ENCODE measurements around the gene WRAP73.

The WRAP73 gene

GRCh38 chr1:3669421-3669821 is 19.5 kb upstream of the WRAP73 start:
- no peak for DNase-seq (ENCODE audit: low read depth in 2 of 3, low spot score in 2 of 3)

DNA sequence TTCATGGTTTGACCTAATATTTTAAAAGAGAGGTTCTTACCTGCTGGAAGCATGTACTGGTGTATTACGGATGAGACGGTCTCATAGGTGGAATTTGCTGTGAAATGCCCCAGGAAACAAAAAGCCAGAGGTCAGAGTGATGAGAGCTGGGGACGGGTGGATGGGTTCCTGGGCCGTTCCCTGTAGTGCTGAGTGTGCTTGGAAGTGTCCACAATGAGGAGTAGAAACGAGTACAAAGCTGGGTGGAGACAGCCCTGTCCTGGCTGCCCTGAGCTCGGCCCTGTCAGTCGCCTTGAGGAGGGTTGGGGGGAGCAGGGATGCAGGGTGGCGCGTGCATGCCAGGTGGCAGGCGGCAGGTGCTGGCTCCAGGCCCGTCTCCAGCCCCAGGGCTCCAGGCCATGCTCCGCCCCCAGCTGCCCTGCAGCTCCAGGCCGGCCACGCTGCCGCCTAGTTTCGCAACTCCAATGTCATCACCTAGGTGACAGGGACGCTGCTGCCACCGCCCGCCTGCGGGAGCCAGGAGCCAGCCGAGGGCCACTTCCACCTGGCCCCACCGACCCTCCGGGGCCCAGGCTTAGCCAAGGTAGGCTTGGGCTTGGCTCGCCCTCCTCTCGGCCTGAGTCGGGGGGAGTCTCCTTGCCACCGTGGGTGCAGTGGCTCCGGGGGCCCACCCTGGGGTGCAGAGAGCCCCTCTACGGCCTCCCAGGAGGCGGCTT is 18.8 kb upstream of the WRAP73 start:
- DNase-seq (ENCODE audit: low read depth in 2 of 3, low spot score in 2 of 3), result no peak

GRCh38 chr1:3668148-3668547 is 18.2 kb upstream of the WRAP73 start:
- no peak for DNase-seq (ENCODE audit: low read depth in 2 of 3, low spot score in 2 of 3)

DNA sequence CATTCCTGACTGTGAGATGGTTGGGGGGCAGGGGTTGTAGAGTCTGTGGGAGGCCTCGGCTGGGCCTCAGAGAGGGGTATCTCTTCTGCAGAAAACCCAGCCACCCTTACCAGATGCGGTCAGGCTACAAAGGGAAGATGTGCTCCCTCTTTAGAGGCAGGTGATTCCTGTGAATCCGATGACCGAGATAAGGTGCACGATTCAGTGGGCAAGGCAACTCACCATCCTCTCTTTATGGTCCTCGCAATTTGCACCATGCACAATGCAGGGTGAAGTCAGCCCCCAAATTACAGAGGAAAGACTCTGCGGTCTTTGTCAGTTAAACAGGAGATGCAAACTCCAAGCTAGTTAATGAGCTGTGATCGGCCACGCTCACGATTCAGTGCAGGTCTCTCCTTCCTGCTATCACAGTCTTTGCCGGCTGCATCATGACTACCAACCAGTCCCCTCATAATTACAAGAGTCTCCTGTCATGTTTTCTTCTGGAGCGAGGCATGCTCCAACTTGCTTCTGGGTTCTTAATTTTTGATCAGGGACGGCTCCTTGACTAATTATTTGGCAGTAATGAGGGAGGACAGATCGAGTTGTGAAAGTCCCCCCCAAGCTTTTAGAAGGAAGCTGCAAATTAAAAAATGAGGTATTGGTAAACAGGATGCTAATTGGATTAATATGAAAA is 14.9 kb upstream of the WRAP73 start:
- no peak for DNase-seq (ENCODE audit: low read depth in 2 of 3, low spot score in 2 of 3)

DNA sequence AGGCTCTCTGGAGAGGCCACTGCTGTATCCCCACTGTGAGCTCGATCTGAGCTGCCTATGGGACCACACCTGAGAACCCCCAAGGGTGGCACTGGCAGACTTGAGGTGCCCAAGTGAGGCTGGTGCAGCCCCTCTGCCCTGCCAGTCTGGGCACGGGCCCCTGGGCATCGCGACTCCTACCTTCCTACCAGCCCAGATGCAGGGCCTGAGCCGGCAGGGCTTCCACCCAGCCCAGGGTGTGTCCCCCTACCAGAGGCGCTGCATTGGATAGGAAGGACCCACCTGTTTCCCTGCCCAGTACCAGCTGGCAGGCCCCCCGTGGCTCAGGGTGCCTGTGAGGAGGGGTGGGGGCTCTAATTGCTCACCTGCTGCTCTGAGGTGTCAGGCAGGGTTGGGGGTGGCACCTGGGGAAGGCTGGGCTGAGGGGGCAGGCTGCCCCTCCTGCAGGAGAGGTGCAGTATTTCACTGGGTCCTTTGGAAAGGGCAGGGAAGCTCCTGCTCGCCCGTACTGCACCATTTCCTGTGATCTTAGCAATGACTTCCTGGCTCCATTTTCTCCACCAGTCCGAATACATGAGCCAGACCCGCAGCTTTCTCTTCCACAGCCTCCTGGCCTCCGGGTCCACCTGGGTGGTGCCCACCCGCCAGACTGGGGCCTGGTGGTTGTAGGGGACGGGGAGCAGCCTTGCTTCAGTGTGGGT is 14.2 kb upstream of the WRAP73 start:
- DNase-seq (ENCODE audit: low read depth in 2 of 3, low spot score in 2 of 3), result no peak

DNA sequence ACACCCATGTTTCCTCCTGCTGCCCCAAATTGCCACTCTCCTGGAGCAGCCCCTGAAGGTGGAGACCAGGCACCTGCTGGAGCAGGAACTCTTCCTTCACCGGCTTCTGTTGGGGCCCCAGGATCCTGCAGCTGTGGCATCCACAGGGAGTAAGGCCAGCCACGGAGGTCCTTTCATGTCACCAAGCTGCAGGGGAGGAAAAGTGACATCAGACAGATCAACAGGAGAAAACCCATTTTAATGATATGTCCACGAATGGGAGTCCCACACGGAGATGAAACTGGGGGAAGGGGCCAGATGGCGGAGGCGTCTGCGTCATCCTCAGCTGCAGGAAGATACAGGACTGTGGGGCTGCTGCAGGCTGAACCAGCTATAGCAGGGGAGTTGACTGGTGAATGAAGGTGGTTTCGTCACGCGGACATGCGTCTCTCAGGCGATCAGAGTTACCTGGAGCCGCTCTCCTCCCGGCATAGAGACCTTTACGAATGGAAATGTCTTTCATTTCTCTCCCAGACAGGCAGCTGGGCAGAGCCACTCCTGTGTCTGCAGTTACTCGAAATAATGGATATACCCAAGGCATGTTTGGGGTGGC is 12.3 kb upstream of the WRAP73 start:
- no peak for DNase-seq (ENCODE audit: low read depth in 2 of 3, low spot score in 2 of 3)

DNA sequence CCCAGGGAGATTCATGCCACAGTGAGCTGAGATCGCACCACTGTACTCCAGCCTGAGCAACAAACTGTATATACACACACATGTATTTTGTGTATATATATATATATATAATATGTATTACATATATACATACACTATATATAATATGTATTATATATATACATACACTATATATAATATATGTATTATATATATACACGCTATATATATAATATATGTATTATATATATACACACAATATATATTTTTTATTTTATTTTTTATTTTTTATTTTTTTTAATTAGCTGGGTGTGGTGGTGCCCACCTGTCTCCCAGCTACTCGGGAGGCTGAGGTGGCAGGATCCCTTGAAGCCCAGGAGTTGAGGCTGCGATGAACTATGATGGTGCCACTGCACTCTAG is 11.7 kb upstream of the WRAP73 start:
- DNase-seq (ENCODE audit: low read depth in 2 of 3, low spot score in 2 of 3), result no peak

DNA sequence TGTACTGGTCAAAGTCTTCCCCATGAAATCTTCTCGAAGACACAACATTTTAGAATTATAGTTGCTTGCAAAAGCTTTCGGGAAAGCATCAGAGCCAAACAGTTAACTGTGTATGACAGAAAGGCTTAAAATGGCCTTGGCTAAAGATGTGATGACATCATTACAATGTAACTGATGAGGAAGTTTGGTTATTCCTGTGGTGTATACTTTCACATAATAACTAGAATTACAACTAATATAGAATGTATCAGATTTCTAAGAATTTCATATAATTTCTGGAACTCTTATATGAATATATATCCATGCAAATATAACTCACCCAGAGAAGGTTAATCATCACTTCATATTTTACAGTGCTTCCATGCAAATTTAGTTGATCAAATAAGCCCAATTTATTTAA is 10.8 kb upstream of the WRAP73 start:
- DNase-seq (ENCODE audit: low read depth in 2 of 3, low spot score in 2 of 3), result no peak

- DNase-seq (ENCODE audit: low read depth in 2 of 3, low spot score in 2 of 3), result no peak
Observed at GRCh38 chr1:3659093-3659492, 9.2 kb upstream of the WRAP73 start.

DNA sequence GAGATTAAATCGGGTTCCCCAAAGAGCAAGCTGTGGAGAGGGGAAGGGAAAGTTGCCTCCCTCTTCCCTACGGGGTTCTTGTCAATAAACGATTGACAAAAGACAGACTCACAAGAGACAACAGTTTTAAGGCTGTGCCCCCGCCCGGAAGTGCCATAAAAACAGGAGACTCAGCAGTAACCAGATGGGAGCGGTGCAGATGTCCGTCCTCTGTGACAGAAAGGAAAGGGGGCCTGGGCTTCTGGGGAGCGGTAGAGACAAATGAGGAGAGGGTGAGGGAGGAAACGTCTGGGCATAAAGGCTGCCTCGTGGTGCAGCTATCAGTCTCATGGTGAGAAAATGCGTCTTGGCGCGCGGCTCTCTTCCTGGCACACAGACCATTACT is 8.3 kb upstream of the WRAP73 start:
- no peak for DNase-seq (ENCODE audit: low read depth in 2 of 3, low spot score in 2 of 3)

DNA sequence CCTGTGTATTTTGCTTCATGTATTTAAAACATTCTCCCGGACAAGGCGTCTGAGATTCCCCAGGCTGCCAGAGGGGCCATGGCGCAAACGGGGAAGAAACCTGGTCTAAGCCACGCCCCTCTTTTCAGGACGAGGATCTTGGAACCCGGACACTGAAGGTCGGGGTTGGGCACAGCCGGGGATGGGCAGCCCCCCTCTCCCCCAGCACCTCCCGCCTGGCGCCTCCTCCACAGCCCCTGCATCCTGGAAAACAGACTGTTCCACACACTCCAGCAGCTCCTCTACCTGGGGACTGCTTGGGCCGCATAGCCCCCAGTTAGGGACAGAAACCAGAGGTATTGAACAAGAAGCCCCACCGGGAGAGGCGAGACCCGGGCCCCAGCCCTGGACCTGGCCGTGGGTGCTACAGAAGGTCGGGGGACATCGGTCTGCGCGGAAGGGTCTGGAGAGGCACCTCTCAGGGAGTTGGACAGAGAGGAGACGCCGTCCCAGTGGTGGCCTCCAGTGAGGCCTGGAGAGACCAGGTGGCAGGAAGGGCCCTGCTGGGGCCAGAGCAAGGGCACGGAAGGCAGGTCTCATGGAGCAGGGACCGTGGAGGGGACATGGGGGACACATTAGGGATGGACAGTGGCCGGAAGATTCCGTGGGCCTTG is 7.8 kb upstream of the WRAP73 start:
- no peak for DNase-seq (ENCODE audit: low read depth in 2 of 3, low spot score in 2 of 3)

- no peak for DNase-seq (ENCODE audit: low read depth in 2 of 3, low spot score in 2 of 3)
Observed at GRCh38 chr1:3657096-3657475, 7.2 kb upstream of the WRAP73 start.

- no peak for DNase-seq (ENCODE audit: low read depth in 2 of 3, low spot score in 2 of 3)
Observed at GRCh38 chr1:3656450-3657095, 6.7 kb upstream of the WRAP73 start.

GRCh38 chr1:3654549-3655281 is 4.8 kb upstream of the WRAP73 start:
- DNase-seq (ENCODE audit: low read depth in 2 of 3, low spot score in 2 of 3), result no peak

DNA sequence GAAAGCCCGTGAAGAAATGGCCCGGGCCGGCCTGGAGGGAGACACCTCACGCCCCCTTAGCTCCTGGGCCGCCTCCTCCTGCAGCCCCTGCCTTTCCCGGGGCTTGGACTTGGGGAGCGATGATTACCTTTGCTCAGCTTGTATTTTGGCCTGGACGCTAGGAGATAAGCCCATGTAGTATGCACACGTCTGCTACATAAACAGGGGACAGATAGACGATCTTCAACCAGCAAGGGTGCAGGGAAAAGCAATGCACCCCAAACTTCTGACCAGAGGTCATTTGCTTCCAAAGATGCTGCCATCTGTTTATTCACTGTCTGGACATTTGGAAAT is 3.3 kb upstream of the WRAP73 start:
- no peak for DNase-seq (ENCODE audit: low read depth in 2 of 3, low spot score in 2 of 3)

GRCh38 chr1:3652548-3653285 is 2.8 kb upstream of the WRAP73 start:
- DNase-seq (ENCODE audit: low read depth in 2 of 3, low spot score in 2 of 3), result no peak

DNA sequence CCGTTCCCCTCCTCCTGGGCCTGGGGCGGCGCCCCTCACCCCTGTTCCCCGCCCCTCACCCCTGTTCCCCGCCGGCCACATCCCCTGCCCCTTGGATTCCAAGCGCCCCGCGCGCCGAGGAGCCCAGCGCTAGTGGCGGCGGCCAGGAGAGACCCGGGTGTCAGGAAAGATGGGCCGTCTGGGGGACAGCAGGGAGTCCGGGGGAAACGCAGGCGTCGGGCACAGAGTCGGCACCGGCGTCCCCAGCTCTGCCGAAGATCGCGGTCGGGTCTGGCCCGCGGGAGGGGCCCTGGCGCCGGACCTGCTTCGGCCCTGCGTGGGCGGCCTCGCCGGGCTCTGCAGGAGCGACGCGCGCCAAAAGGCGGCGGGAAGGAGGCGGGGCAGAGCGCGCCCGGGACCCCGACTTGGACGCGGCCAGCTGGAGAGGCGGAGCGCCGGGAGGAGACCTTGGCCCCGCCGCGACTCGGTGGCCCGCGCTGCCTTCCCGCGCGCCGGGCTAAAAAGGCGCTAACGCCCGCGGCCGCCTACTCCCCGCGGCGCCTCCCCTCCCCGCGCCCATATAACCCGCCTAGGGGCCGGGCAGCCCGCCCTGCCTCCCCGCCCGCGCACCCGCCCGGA is 2.1 kb upstream of the WRAP73 start, which contains the start of gene TP73:
Gene TP73, plus strand, starts transcription at position 587 of the 618 bp plus-strand sequence. CDS start 29,850 bp downstream, outside the sequence.
- DNase-seq (ENCODE audit: low read depth in 2 of 3, low spot score in 2 of 3), result no peak

DNA sequence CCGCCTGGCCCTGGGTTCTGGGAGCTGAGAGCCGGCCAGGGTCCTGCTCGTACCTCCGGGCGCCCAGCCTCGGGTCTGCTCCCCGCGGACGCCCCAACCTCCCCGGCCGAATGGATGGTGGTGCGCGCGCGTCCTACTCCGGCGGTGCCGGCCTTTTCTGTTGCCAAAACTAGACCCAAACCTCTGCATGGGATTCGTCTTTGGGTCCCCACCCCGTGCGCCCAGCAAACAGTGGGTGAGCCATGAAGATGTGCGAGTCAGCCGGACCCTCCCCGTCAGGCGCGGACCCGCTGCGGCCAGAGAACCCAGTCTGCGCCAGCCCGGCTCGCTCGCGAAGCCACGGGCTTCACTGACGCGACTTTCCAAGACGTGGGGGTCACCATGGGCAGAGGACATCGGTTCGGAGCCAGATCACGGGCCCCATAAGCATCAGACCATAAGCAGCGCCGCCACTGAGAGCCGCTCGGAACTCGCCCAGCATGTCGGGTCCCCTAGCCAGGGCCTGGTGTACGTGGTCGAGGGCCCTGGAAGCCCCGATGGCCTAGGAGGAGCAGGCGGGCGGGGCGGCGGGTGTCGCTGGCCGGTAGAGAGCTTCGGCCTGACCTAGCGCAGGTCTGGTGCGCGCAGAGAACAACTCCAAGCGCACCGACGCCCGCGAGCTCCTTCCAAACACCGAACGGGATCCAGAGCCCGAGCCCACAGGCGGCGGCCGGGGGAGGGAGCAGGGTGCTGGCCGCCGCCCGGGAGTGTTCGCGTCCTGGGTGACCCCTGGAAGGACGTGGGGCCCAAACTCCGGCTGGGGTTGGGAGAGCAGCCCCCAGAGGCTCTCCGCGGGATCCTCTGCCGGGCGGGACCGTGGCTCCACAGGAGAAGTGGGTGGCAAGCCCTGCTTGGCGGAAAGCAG is 1.4 kb upstream of the WRAP73 start:
- DNase-seq (ENCODE audit: low read depth in 2 of 3, low spot score in 2 of 3), result no peak
